Measurements from ENCODE around the gene FUBP3.

DNA sequence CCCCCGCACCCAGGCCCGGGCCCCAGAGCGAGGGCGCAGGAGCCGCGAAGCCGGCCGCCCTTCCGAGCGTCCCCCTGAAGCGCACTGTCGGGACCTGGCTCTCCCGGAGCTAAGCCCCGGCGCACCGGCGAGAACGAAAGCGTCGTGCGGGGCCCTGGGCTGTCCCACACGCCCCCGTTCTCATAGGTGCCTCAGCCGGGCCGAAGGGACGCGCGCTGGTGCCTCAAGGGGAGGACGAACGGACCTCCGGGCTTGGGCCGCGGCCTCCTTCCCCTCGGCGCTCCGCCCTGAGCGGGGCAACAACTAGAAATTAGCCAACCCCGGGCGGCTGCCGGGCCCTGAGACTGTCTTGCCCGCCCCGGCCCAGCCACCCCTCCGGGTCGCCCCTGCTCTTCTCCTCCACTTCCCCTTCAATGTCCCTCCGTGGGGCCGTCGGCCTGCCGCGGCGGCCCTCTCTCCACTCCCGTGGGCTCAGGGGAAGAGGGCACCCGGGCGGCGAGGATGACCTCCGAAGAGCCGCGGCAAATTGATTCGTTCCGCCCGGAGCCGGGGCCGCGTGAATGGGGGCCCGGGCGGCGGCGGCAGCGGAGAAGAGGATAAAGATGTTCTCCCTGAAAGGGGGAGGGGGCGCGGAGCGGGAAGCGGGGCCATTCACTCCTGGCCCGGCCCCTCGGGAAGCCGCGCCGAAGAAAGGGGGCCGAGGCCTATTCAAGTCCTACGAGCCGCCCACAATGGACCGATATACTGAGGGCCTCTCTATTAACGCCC lies 81.5 kb downstream of the FUBP3 start:
- TF ChIP-seq POLR2A (IDR thresholded peaks at IDR 0.05): no peak
- TF ChIP-seq, protein P1, sequence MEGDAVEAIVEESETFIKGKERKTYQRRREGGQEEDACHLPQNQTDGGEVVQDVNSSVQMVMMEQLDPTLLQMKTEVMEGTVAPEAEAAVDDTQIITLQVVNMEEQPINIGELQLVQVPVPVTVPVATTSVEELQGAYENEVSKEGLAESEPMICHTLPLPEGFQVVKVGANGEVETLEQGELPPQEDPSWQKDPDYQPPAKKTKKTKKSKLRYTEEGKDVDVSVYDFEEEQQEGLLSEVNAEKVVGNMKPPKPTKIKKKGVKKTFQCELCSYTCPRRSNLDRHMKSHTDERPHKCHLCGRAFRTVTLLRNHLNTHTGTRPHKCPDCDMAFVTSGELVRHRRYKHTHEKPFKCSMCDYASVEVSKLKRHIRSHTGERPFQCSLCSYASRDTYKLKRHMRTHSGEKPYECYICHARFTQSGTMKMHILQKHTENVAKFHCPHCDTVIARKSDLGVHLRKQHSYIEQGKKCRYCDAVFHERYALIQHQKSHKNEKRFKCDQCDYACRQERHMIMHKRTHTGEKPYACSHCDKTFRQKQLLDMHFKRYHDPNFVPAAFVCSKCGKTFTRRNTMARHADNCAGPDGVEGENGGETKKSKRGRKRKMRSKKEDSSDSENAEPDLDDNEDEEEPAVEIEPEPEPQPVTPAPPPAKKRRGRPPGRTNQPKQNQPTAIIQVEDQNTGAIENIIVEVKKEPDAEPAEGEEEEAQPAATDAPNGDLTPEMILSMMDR (IDR thresholded peaks at IDR 0.05): no peak

Data from stomach (tissue), 4 donors.